GM12874 (cell line): ENCODE results near the gene NAPSA.

Experiments used
- CTCF ChIP-seq: IDR thresholded peaks from 2 replicates; pipeline ENCODE4 v1.5.1; 2011; ENCODE audit warnings: low read depth, mild to moderate bottlenecking, control low read depth, low read length, moderate library complexity; ENCODE audit not compliant: insufficient read depth

The NAPSA gene

GRCh38 chr19:50377517-50377916 lies 12.1 kb upstream of the NAPSA start:
- TF ChIP-seq CTCF, result no peak

- TF ChIP-seq CTCF, result no peak
Observed at GRCh38 chr19:50377051-50377461, 11.6 kb upstream of the NAPSA start.

GRCh38 chr19:50376166-50377050 lies 11.0 kb upstream of the NAPSA start, which contains the start of gene NR1H2:
Gene NR1H2 (plus strand): TSS chr19:50376457. CDS start chr19:50377606, 1,149 bp downstream.
- TF ChIP-seq CTCF, result no peak

- TF ChIP-seq CTCF, result no peak
Observed at GRCh38 chr19:50371914-50372475, 6.6 kb upstream of the NAPSA start.

GRCh38 chr19:50368649-50369570 lies 3.5 kb upstream of the NAPSA start:
- peak; percentile 80 for TF ChIP-seq CTCF

GRCh38 chr19:50362656-50363424 lies 2.6 kb downstream of the NAPSA start:
- no peak for TF ChIP-seq CTCF
